Vagina (tissue), 2 donors: Measurements from ENCODE around the gene CASP8.
"Not testable (repeated sequence)": the region's sequence is repeated elsewhere in the genome, so short reads cannot be mapped to it uniquely, and the experiment has no call there.

ENCODE experiments used
- CTCF ChIP-seq, 3 experiments: fragments of 450-650 bp in 2 of 3; fragments of 200-600 bp in 1 of 3; sonication (generic) in 1 of 3; IDR thresholded peaks; one replicate each; pipeline ENCODE4 v1.5.1; 2017 to 2019; ENCODE audit warnings: antibody characterized with exemption in 3 of 3, mild to moderate bottlenecking in 2 of 3, moderate library complexity in 2 of 3
- POLR2A ChIP-seq, 2 donors: fragments of 450-650 bp; IDR thresholded peaks; one replicate each; pipeline ENCODE4 v1.6.1; 2017; ENCODE audit warnings: antibody characterized with exemption in 2 of 2, mild to moderate bottlenecking in 2 of 2, moderate library complexity in 2 of 2
- POLR2AphosphoS5 ChIP-seq, 2 donors: sonication (generic); formaldehyde crosslinking; IDR thresholded peaks; one replicate each; pipeline ENCODE4 v1.9.0; 2017; ENCODE audit warnings: antibody characterized with exemption in 2 of 2, mild to moderate bottlenecking in 2 of 2, low read depth in 1 of 2; ENCODE audit not compliant: insufficient read depth in 1 of 2

GRCh38 chr2:201299929-201300328 lies 39.6 kb downstream of the CASP8 start:
- TF ChIP-seq POLR2AphosphoS5 (IDR thresholded peaks at IDR 0.05; ENCODE audit: insufficient read depth in 1 of 2, low read depth in 1 of 2); CTCF (IDR thresholded peaks at IDR 0.05); POLR2A (IDR thresholded peaks at IDR 0.05): not testable (repeated sequence)
